OCI-LY1 (cell line): ENCODE data around the gene WDFY4.

Source experiments
- CTCF ChIP-seq: fragments of 200-600 bp; sonication (generic), shearing (Covaris generic); IDR thresholded peaks from 2 replicates; pipeline ENCODE4 v1.5.1; 2017; ENCODE audit warnings: mild to moderate bottlenecking, antibody characterized with exemption, low read length, moderate library complexity, mixed read lengths
- EZH2 ChIP-seq: fragments of 200-600 bp; sonication (generic), shearing (Covaris generic); IDR thresholded peaks from 2 replicates; pipeline ENCODE4 v1.8.0; 2017; ENCODE audit warnings: borderline replicate concordance, mixed run types, mild to moderate bottlenecking, antibody characterized with exemption, low read length, moderate library complexity, mixed read lengths

- TF ChIP-seq CTCF (no peak), EZH2 (no peak)
These were observed 53.2 kb downstream of the WDFY4 start for GRCh38 chr10:48737886-48738285.
